AG04450 (cell line): Measurements from ENCODE around the gene PPP5C. TPM values are rescaled to one million over a fixed set of nuclear protein-coding genes. Genes with fewer than 3 reads are reported as not detected.

Experiments
- CTCF ChIA-PET: fragments of 300-600, 350-600 bp; formaldehyde crosslinking; extraction: SDS; loops from one replicate; lab custom pipeline; 2022; ENCODE audit warnings: antibody characterized with exemption, inconsistent platforms; lab: Charles Lee
- POLR2A ChIA-PET: fragments of 350-600 bp; formaldehyde crosslinking; extraction: SDS; loops from one replicate; lab custom pipeline; 2021; ENCODE audit warnings: antibody characterized with exemption, inconsistent platforms; lab: Yijun Ruan, JAX
- DNase-seq: peaks from one replicate; pipeline ENCODE4 v3.0.0-alpha.2; 2011; ENCODE audit warnings: low read depth, low spot score
- H3K27ac ChIP-seq: one replicate; pipeline ENCODE4 v1.5.1; 2012; ENCODE audit warnings: low read depth, low read length, control low read depth
- H3K27me3 ChIP-seq: one replicate; pipeline ENCODE4 v1.6.0; 2012; ENCODE audit warnings: low read length; ENCODE audit not compliant: control insufficient read depth, insufficient read depth
- H3K4me3 ChIP-seq: 2 replicates; pipeline ENCODE4 v1.5.1; 2011; ENCODE audit warnings: mild to moderate bottlenecking, low read depth, low read length, control low read depth
- H3K9me3 ChIP-seq: 2 replicates; pipeline ENCODE4 v1.5.1; 2012; ENCODE audit warnings: low read length; ENCODE audit not compliant: control insufficient read depth, insufficient read depth
- CTCF ChIP-seq: IDR thresholded peaks from 2 replicates; pipeline ENCODE4 v1.5.1; 2011; ENCODE audit warnings: low read depth, low read length, control low read depth, inconsistent platforms
- polyA plus RNA-seq: library from polyadenylated mRNA; depleted of rRNA; stranded (reverse); fragments of >200 nt; gene quantifications from 2 replicates; pipeline ENCODE4 v1.2.3, GENCODE V29; 2011

PPP5C gene
- polyA plus RNA-seq, 1 experiment, result 73.7 TPM

GRCh38 chr19:46349311-46349993 is 2.6 kb downstream of the PPP5C start:
- CTCF ChIA-PET, result interaction anchor here (0.7 kb wide), 1 partner anchor 45 kb away, joined by 3 read pairs; no protein-coding TSS in a partner anchor
- no peak overlapping the region for H3K4me3 ChIP-seq
- no peak overlapping the region for H3K27ac ChIP-seq
- TF ChIP-seq CTCF, result no peak
- H3K9me3 ChIP-seq, result no peaks in the 10 kb centered on the region; the same call in 1 of the 2 replicates
- no peak for DNase-seq
- H3K27me3 ChIP-seq, result no peaks in the 10 kb centered on the region
- POLR2A ChIA-PET, result no interaction called here

GRCh38 chr19:46350029-46350757 is 3.3 kb downstream of the PPP5C start:
- ChIA-PET POLR2A (no interaction called here), CTCF (no interaction called here)
- no peaks in the 10 kb centered on the region; the same call in 1 of the 2 replicates for H3K9me3 ChIP-seq
- H3K27ac ChIP-seq, result peak overlapping the region; percentile 21
- no peak overlapping the region for H3K4me3 ChIP-seq
- H3K27me3 ChIP-seq, result no peaks in the 10 kb centered on the region
- TF ChIP-seq CTCF, result no peak
- DNase-seq, result no peak

GRCh38 chr19:46350758-46351159 is 3.9 kb downstream of the PPP5C start:
- Histone ChIP-seq H3K27me3 (no peaks in the 10 kb centered on the region), H3K27ac (peak overlapping the region; percentile 65), H3K9me3 (no peaks in the 10 kb centered on the region; the same call in 1 of the 2 replicates), H3K4me3 (no peak overlapping the region)
- DNase-seq, result no peak
- no peak for TF ChIP-seq CTCF
- POLR2A ChIA-PET, result no interaction called here
- CTCF ChIA-PET, result interaction anchor here (0.6 kb wide), 1 partner anchor 56 kb away, joined by 3 read pairs; no protein-coding TSS in a partner anchor

GRCh38 chr19:46351241-46352041 is 4.6 kb downstream of the PPP5C start:
- Histone ChIP-seq H3K9me3 (no peaks in the 10 kb centered on the region; the same call in 1 of the 2 replicates), H3K27ac (peak overlapping the region; percentile 65), H3K4me3 (no peak overlapping the region), H3K27me3 (no peaks in the 10 kb centered on the region)
- no peak for TF ChIP-seq CTCF
- no peak for DNase-seq
- ChIA-PET POLR2A (no interaction called here), CTCF (interaction anchor here (0.5 to 1.4 kb wide), 3 partner anchors 44 to 57 kb away, joined by 3 to 5 read pairs (median 3); no protein-coding TSS in a partner anchor)
